Measurements from ENCODE around the gene PC.

GRCh38 chr11:66877588-66878385 lies 80.4 kb downstream of the PC start:
- TF ChIP-seq ZFP30 (CRISPR knock-in tag; IDR thresholded peaks at IDR 0.05) (no peak), SNAI2 (CRISPR knock-in tag; IDR thresholded peaks at IDR 0.05) (no peak), ARNTL (CRISPR knock-in tag; IDR thresholded peaks at IDR 0.05; ENCODE audit: borderline replicate concordance, low read depth) (no peak), TOX (CRISPR knock-in tag; IDR thresholded peaks at IDR 0.05; ENCODE audit: borderline replicate concordance) (no peak), ZNF8 (CRISPR knock-in tag; IDR thresholded peaks at IDR 0.05) (no peak), CREB5 (CRISPR knock-in tag; IDR thresholded peaks at IDR 0.05; ENCODE audit: low read depth) (no peak), ZNF70 (CRISPR knock-in tag; IDR thresholded peaks at IDR 0.05) (no peak), POU6F1 (CRISPR knock-in tag; IDR thresholded peaks at IDR 0.05; ENCODE audit: borderline replicate concordance, low read depth) (no peak), GLIS3 (CRISPR knock-in tag; IDR thresholded peaks at IDR 0.05) (no peak), PPARA (CRISPR knock-in tag; IDR thresholded peaks at IDR 0.05; ENCODE audit: borderline replicate concordance) (no peak), TSHZ2 (CRISPR knock-in tag; IDR thresholded peaks at IDR 0.05) (no peak), ESRRG (CRISPR knock-in tag; IDR thresholded peaks at IDR 0.05) (no peak), OSR1 (CRISPR knock-in tag; IDR thresholded peaks at IDR 0.05) (no peak)
